ENCODE measurements around the gene PTOV1. TPM values are rescaled to one million over a fixed set of nuclear protein-coding genes. Genes with fewer than 3 reads are reported as not detected.

The PTOV1 gene
- total and polyA plus RNA-seq, 10 of the 15 experiments (the other 5 are each of a cell fraction or from before 2014, with no cell fraction given), result 3.2 to 83.5 (median 22.3) TPM

DNA sequence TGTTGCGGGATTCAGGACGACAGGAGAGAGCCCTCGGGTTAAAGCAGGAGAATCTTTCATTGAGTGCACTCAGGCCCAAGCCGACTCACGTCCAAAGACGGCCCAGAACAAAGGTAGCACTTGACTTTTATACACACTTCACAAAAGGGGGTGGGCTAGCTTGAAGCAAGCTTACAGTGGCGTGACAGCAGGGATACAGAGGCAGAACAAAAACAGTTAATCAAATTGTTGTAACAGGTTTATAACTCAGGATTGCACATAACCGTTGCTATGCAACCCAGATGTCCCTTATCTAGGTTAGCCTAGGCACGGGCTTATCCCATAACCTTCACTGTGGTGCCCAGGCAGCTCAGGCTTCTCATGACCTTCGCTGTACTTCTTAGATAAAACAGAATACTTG lies 30.8 kb upstream of the PTOV1 start:
- ATAC-seq, result no peak
- in situ Hi-C loops (cut with MboI) (no loop called here), intact Hi-C loops (cut with micrococcal nuclease; ENCODE audit: unreplicated experiment) (no loop called here)
- H3K9me3 ChIP-seq (replicated peaks; ENCODE audit: control insufficient read depth, insufficient read depth, low read length), result no peaks in the 10 kb centered on the region
- H4K20me1 ChIP-seq (ENCODE audit: control insufficient read depth, insufficient read depth), result no peaks in the 10 kb centered on the region; the same call in 1 of the 2 replicates
- CTCF ChIA-PET, result interaction anchor here (0.6 to 1.8 kb wide), 2 partner anchors 45 to 48 kb away, joined by 3 to 6 read pairs; no protein-coding TSS in a partner anchor
- H3K27ac ChIP-seq (ENCODE audit: control insufficient read depth, insufficient read depth), result no peak overlapping the region
- H3K9ac ChIP-seq (ENCODE audit: control insufficient read depth, insufficient read depth, low read length), result no peak overlapping the region
- FAIRE-seq, result no peak
- SMC1A ChIA-PET (ENCODE audit: uncharacterized antibody, unreplicated experiment), result interaction anchor here (1.2 kb wide), 1 partner anchor 30 kb away, joined by 4 read pairs; no protein-coding TSS in a partner anchor
- DNase-seq (ENCODE audit: low read depth, low spot score), result no peak
- no TSS peak for BruUV-seq (replicated peaks)
- no peak for TF ChIP-seq HDAC2 (IDR thresholded peaks at IDR 0.05)
- no peak for TF ChIP-seq GABPA (IDR thresholded peaks at IDR 0.05; ENCODE audit: low read depth)
- no peak for TF ChIP-seq MTA3 (IDR thresholded peaks at IDR 0.05; ENCODE audit: borderline replicate concordance, low read length)
- TF ChIP-seq KLF5 (IDR thresholded peaks at IDR 0.05; ENCODE audit: partially characterized antibody), result no peak
- TF ChIP-seq ATF3 (IDR thresholded peaks at IDR 0.05; ENCODE audit: borderline replicate concordance, extremely low read depth, low read depth, low read length), result no peak
- no peak for TF ChIP-seq RAD51 (IDR thresholded peaks at IDR 0.05)
- TF ChIP-seq ZBTB11 (CRISPR knock-in tag; IDR thresholded peaks at IDR 0.05), result no peak
- TF ChIP-seq PAX5 (IDR thresholded peaks at IDR 0.05; ENCODE audit: borderline replicate concordance, low read depth, low read length), result no peak
- no peak for TF ChIP-seq ZNF274 (IDR thresholded peaks at IDR 0.05; ENCODE audit: insufficient read depth, insufficient read length)
- no peak for TF ChIP-seq TARDBP (IDR thresholded peaks at IDR 0.05; ENCODE audit: borderline replicate concordance)
- TF ChIP-seq TBL1XR1 (IDR thresholded peaks at IDR 0.05; ENCODE audit: low read depth, low read length), result no peak
- TF ChIP-seq POLR2AphosphoS2 (IDR thresholded peaks at IDR 0.05; ENCODE audit: low read depth, low read length), result no peak
- TF ChIP-seq, protein P1, sequence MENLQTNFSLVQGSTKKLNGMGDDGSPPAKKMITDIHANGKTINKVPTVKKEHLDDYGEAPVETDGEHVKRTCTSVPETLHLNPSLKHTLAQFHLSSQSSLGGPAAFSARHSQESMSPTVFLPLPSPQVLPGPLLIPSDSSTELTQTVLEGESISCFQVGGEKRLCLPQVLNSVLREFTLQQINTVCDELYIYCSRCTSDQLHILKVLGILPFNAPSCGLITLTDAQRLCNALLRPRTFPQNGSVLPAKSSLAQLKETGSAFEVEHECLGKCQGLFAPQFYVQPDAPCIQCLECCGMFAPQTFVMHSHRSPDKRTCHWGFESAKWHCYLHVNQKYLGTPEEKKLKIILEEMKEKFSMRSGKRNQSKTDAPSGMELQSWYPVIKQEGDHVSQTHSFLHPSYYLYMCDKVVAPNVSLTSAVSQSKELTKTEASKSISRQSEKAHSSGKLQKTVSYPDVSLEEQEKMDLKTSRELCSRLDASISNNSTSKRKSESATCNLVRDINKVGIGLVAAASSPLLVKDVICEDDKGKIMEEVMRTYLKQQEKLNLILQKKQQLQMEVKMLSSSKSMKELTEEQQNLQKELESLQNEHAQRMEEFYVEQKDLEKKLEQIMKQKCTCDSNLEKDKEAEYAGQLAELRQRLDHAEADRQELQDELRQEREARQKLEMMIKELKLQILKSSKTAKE (IDR thresholded peaks at IDR 0.05; ENCODE audit: low read depth, poor library complexity, severe bottlenecking), result no peak
- no peak for TF ChIP-seq FOXK2 (IDR thresholded peaks at IDR 0.05)
- peaks cover 0 to 15% of the 10 kb centered on the region in 2 experiments; a peak in 2 of 4 replicates for H3K36me3 ChIP-seq (ENCODE audit: control insufficient read depth in 2 of 2, insufficient read depth in 2 of 2, low read length in 1 of 2)
- no peak overlapping the region; the same call in 1 of the 2 replicates for H3K4me2 ChIP-seq (ENCODE audit: control insufficient read depth, insufficient read depth)
- peaks cover 29% of the 10 kb centered on the region for H3K79me2 ChIP-seq (ENCODE audit: control insufficient read depth, insufficient read depth, low read length)
- WGBS (ENCODE audit: insufficient coverage, insufficient replicate concordance, low lambda C conversion rate, missing lambda C conversion rate), result 94% methylated on average over 10 of the region's 10 CpGs
- RAD21 ChIA-PET (ENCODE audit: unreplicated experiment), result no interaction called here
- H3K27me3 ChIP-seq (replicated peaks in 1 of 2; ENCODE audit: control insufficient read depth in 2 of 2, insufficient read depth in 2 of 2, low read length in 1 of 2), result no peaks in the 10 kb centered on the region
- H2AFZ ChIP-seq (ENCODE audit: control insufficient read depth, low read depth, low read length), result no peak overlapping the region
- POLR2A ChIA-PET, result interaction anchor here (0.7 kb wide), 1 partner anchor 33 kb away, joined by 3 read pairs; no protein-coding TSS in a partner anchor
- H3K4me1 ChIP-seq (ENCODE audit: control insufficient read depth, insufficient read depth, low read length), result peaks cover 10% of the 10 kb centered on the region
- H3K4me3 ChIP-seq, result no peak overlapping the region

Data from GM12878 (cell line).